CD4-positive, alpha-beta T cell (primary cell): ENCODE data around the gene GRIA1. TPM values are rescaled to one million over a fixed set of nuclear protein-coding genes. Genes with fewer than 3 reads are reported as not detected.

Experiments
- ATAC-seq: fragments of 200-7000 bp; cut with Tn5 transposase; one replicate; pipeline ENCODE4 v1.10.0; 2022; ENCODE audit warnings: mild to moderate bottlenecking; ENCODE audit not compliant: poor library complexity
- CTCF ChIA-PET: fragments of 350-600 bp; sonication (Branson Sonifier 250); formaldehyde crosslinking; loops from one replicate; lab custom pipeline; 2021; ENCODE audit warnings: antibody characterized with exemption, inconsistent platforms; lab: Charles Lee
- POLR2A ChIA-PET: fragments of 350-600 bp; sonication (Branson Sonifier 250); formaldehyde crosslinking; loops from one replicate; lab custom pipeline; 2021; ENCODE audit warnings: antibody characterized with exemption, inconsistent platforms; lab: Charles Lee
- DNase-seq, 14 experiments: peaks; one replicate each; pipeline ENCODE4 v3.0.0-alpha.2; 2013 to 2020; ENCODE audit warnings: mixed read lengths in 2 of 14
- H3K27ac ChIP-seq, 2 donors: one replicate each; pipeline versions ENCODE4 v1.5.1 to v1.7.0; 2013; ENCODE audit warnings: low read length in 2 of 2, low read depth in 1 of 2, mild to moderate bottlenecking in 1 of 2
- H3K27me3 ChIP-seq, 2 experiments: 1 replicate in 1 of 2; 2 replicates in 1 of 2; pipeline versions ENCODE4 v1.6.1 to v1.7.0; 2013; ENCODE audit warnings: low read length in 2 of 2, control low read depth in 1 of 2, mild to moderate bottlenecking in 1 of 2, moderate library complexity in 1 of 2; ENCODE audit not compliant: insufficient read depth in 2 of 2, control insufficient read depth in 1 of 2
- H3K36me3 ChIP-seq: one replicate; pipeline ENCODE4 v1.6.1; 2013; ENCODE audit warnings: low read length, control low read depth; ENCODE audit not compliant: insufficient read depth
- H3K4me1 ChIP-seq: one replicate; pipeline ENCODE4 v1.6.1; 2013; ENCODE audit warnings: low read length, control low read depth; ENCODE audit not compliant: insufficient read depth
- H3K4me3 ChIP-seq: one replicate; pipeline ENCODE4 v1.5.1; 2013; ENCODE audit warnings: mild to moderate bottlenecking, low read length, moderate library complexity
- H3K9me3 ChIP-seq, 2 experiments: 1 replicate in 1 of 2; 2 replicates in 1 of 2; pipeline versions ENCODE4 v1.6.1 to v1.7.0; 2013; ENCODE audit warnings: low read length in 2 of 2, mild to moderate bottlenecking in 2 of 2, control low read depth in 1 of 2, moderate library complexity in 1 of 2; ENCODE audit not compliant: control insufficient read depth in 1 of 2, insufficient read depth in 1 of 2
- H3K27ac Mint-ChIP-seq: one replicate; pipeline ENCODE4 v1.8.0; 2020; ENCODE audit warnings: mixed read lengths
- H3K27me3 Mint-ChIP-seq: one replicate; pipeline ENCODE4 v1.8.0; 2021; ENCODE audit warnings: mixed read lengths
- H3K36me3 Mint-ChIP-seq: one replicate; pipeline ENCODE4 v1.8.0; 2021; ENCODE audit warnings: low read depth, mixed read lengths
- H3K4me1 Mint-ChIP-seq: one replicate; pipeline ENCODE4 v1.8.0; 2021; ENCODE audit warnings: low read depth, mixed read lengths
- H3K4me3 Mint-ChIP-seq: one replicate; pipeline ENCODE4 v1.8.0; 2020; ENCODE audit warnings: mild to moderate bottlenecking, mixed read lengths
- H3K9me3 Mint-ChIP-seq: one replicate; pipeline ENCODE4 v1.8.0; 2020; ENCODE audit warnings: mixed read lengths
- intact Hi-C, 2 experiments: fragments of 100-400 bp; cut with DNase I in 1 of 2; cut with micrococcal nuclease in 1 of 2; formaldehyde crosslinking; loops; one replicate each; pipeline versions ENCODE4 v1.15.1 to v1.9.0; 2023 to 2025; cut with DNase I, micrococcal nuclease
- total RNA-seq, 174 experiments: library from RNA in 2 of 174; stranded (reverse) in 2 of 174; gene quantifications; one replicate each; pipeline ENCODE4 v1.2.3 and lab custom pipeline; 2021 to 2026
- TF ChIP-seq, protein P1 (sequence below): fragments of 200-600 bp; IDR thresholded peaks from one replicate; pipeline ENCODE4 v1.8.0; 2022; ENCODE audit warnings: antibody characterized with exemption, mild to moderate bottlenecking

Gene GRIA1
- total RNA-seq, 2 experiments from 2014 or later: not detected

DNA sequence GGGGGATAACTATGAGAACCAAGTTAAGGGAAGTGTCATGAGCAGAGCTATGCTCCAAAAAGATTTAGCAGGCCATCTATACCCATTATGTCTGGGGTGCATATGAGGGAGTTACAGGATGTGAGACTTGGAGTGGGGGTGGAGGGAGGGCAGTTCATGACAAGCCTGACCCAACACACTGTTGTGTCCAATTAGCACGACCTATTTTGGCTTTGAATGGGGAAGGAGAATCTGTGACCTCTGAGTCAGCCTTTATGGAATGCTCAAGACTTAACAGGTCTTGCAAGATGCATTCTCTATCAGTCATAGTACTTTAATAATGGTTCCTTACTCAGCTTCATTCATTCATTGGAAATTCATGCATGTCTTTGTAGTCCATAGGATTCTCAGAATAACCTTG is 71.7 kb downstream of the GRIA1 start:
- Mint-ChIP-seq H3K9me3 (peaks cover 5% of the 10 kb centered on the region), H3K27me3 (no peaks in the 10 kb centered on the region), H3K27ac (no peak overlapping the region), H3K36me3 (no peaks in the 10 kb centered on the region), H3K4me3 (no peak overlapping the region), H3K4me1 (no peaks in the 10 kb centered on the region)
- H3K27ac ChIP-seq: no peak overlapping the region
- TF ChIP-seq, protein P1, sequence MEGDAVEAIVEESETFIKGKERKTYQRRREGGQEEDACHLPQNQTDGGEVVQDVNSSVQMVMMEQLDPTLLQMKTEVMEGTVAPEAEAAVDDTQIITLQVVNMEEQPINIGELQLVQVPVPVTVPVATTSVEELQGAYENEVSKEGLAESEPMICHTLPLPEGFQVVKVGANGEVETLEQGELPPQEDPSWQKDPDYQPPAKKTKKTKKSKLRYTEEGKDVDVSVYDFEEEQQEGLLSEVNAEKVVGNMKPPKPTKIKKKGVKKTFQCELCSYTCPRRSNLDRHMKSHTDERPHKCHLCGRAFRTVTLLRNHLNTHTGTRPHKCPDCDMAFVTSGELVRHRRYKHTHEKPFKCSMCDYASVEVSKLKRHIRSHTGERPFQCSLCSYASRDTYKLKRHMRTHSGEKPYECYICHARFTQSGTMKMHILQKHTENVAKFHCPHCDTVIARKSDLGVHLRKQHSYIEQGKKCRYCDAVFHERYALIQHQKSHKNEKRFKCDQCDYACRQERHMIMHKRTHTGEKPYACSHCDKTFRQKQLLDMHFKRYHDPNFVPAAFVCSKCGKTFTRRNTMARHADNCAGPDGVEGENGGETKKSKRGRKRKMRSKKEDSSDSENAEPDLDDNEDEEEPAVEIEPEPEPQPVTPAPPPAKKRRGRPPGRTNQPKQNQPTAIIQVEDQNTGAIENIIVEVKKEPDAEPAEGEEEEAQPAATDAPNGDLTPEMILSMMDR: no peak
- H3K4me1 ChIP-seq: no peaks in the 10 kb centered on the region
- intact Hi-C loops: no loop called here
- ATAC-seq: no peak
- no peaks in the 10 kb centered on the region for H3K9me3 ChIP-seq
- ChIA-PET POLR2A (no interaction called here), CTCF (no interaction called here)
- no peak overlapping the region for H3K4me3 ChIP-seq
- no peaks in the 10 kb centered on the region for H3K36me3 ChIP-seq
- H3K27me3 ChIP-seq: no peaks in the 10 kb centered on the region
- DNase-seq: no peak

DNA sequence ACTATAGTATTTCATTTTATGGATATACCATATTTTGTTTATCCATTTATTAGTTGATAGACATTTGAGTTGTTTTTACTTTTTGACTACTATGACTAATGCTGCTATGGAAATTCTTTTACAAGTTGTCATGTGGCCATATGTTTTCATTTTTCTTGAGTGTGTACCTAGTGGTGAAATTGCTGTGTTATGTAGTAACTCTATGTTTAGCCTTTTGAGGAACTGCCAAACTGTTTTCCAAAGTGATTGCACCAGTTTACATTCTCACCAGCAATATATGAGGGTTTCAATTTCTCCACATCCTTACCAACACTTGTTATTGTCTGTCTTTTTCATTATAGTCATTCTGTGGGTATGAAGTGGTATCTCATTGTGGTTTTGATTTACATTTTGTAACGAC is 75.4 kb downstream of the GRIA1 start:
- no peak for DNase-seq
- H3K4me3 Mint-ChIP-seq: no peak overlapping the region

DNA sequence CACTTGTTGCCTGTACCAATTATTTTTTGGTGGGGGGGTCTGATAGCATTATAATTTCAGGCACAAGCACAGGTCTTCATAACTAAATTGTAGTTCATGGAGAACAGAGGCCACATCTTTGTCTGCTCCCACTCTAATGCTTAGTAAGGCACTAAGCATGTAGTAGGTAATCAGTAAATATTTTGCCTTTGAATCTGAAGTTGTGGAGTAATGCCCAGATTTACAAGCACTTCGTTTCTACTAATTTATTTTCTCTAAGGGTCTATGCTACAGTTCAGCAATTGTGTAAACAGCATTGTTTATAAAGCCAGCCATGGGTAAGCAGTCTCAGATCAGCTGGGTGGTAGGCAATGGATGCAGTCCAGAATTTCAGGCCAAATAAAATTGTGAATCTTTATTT is 78.6 kb downstream of the GRIA1 start:
- DNase-seq: no peak
- Mint-ChIP-seq H3K4me3 (no peak overlapping the region), H3K27ac (no peak overlapping the region), H3K9me3 (peaks cover 3% of the 10 kb centered on the region), H3K27me3 (no peaks in the 10 kb centered on the region), H3K36me3 (no peaks in the 10 kb centered on the region), H3K4me1 (no peaks in the 10 kb centered on the region)
- H3K9me3 ChIP-seq: no peaks in the 10 kb centered on the region
- TF ChIP-seq, protein P1: no peak
- H3K27me3 ChIP-seq: no peaks in the 10 kb centered on the region
- H3K27ac ChIP-seq: no peak overlapping the region
- CTCF ChIA-PET: no interaction called here
- no peak overlapping the region for H3K4me3 ChIP-seq
- H3K36me3 ChIP-seq: no peaks in the 10 kb centered on the region
- intact Hi-C loops: no loop called here
- no peak for ATAC-seq
- POLR2A ChIA-PET: no interaction called here
- H3K4me1 ChIP-seq: no peaks in the 10 kb centered on the region

More for the DNA sequence above, 75.4 kb downstream of the GRIA1 start:
- Mint-ChIP-seq H3K36me3 (no peaks in the 10 kb centered on the region), H3K27me3 (no peaks in the 10 kb centered on the region), H3K27ac (no peak overlapping the region), H3K9me3 (peaks cover 8% of the 10 kb centered on the region), H3K4me1 (no peaks in the 10 kb centered on the region)
- intact Hi-C loops: no loop called here
- Histone ChIP-seq H3K4me1 (no peaks in the 10 kb centered on the region), H3K27ac (no peak overlapping the region), H3K4me3 (no peak overlapping the region), H3K36me3 (no peaks in the 10 kb centered on the region), H3K9me3 (no peaks in the 10 kb centered on the region), H3K27me3 (no peaks in the 10 kb centered on the region)
- TF ChIP-seq, protein P1: no peak
- ATAC-seq: no peak
- ChIA-PET CTCF (no interaction called here), POLR2A (no interaction called here)
